ENCODE results near the gene AFF4.

- TF ChIP-seq CTCF (IDR thresholded peaks at IDR 0.05) (no peak), POLR2A (IDR thresholded peaks at IDR 0.05) (no peak)
These were observed 130.8 kb downstream of the AFF4 start for GRCh38 chr5:132832612-132833011.

Data from Peyer's patch (tissue), 4 donors.